GM03348 (cell line): ENCODE measurements around the gene ZNF341.

ENCODE experiments used
- DNase-seq: peaks from one replicate; pipeline ENCODE4 v3.0.0; 2012; ENCODE audit warnings: low spot score

The ZNF341 gene

DNA sequence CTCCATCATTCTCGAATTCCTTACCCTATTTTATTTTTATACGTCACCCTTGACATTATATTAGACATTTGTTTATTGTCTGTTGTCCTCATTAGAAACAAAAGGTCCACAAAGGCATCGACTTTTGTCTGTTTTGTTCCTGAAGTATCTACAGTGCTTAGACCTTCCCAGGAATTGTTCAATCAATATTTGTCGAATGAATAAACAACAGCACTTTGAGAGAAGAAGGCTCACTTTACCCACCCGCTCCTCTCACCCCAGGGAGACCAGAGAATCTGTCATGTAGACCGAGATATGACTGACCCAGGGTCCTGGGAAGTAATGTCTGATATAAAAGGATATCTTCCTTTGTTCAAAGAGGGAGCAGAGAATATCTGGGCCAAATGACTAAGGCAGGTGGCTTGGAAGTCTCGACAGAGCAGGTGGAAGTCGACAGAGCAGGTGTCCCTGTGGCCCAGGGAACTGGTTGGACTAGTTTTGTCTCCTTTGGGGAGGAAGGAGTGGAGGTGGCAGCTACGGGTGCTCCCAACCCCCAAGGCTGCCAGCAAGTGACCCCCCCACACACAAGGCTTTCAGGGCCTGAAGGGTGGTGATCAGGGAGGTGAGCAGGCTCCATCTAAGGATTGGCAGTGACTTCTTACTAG, 64.6 kb downstream of the ZNF341 start:
- DNase-seq, result no peak

DNA sequence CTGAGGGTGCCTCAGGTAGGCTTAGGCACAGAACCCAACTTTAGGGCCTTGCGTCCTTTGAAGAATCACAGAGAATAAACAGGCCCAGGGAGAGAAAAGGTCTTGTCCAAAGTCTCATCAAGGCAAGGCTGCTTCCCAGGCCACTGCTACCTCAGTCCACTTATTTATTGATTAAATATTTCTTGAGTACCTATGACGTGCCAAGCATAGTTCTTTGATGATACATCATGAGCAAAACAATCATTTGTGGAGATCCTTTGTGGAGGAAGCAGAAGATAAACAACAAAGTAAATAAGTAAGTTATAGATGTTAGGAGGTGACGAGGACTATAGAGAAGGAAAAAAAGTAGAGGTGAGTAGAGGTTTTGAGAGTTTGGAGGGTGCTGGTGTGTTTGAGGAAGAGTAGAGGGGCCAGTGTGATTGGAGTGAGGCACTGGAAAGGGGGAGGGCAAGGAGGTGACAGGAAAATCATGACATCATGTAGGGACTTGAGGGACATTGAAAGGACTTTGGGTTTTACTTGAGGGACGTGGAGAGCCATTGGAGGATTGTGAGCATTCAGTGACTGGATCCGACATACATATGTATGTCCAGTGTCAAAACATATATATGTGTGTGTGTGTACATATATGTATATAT, 65.2 kb downstream of the ZNF341 start:
- no peak for DNase-seq

DNA sequence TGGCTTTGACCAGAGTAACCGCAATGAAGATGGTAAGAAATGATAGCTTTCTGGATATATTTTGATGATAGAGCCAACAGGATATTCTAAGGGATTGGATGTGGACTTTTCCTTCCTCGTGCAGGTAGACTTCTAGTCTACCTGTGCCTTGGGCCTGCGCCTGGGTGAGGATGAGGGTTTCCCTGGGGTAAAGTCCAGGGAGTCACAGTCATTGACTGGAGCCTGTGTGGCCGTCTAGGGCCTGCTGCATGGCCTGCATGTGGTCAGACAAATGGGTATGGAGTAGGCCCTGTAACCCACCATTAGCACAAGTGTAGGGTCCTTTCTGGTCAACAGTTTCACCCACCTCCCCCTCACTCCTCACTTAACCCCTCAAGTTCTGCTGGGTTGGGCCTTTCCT, 66.6 kb downstream of the ZNF341 start:
- DNase-seq, result no peak

DNA sequence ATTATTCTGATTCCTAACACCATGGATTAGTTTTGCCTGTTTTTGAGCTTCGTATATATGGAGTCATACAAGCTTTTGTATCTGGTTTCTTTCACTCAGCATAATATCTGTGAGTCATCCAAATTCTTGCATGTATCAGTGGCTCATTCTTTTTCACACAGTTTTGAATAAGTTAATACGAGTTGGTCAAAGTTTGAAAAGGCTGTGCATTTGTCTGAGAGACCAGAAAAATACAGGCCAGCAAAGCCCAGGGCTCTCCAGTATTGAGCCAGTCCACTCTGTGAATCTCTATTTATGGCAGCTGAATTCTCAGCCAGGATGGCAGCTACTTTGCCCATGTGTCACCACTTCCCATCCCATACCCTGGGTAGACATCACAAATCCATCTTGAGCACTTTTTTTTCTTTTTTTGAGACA, 72.1 kb downstream of the ZNF341 start:
- peak; percentile 68 for DNase-seq

DNA sequence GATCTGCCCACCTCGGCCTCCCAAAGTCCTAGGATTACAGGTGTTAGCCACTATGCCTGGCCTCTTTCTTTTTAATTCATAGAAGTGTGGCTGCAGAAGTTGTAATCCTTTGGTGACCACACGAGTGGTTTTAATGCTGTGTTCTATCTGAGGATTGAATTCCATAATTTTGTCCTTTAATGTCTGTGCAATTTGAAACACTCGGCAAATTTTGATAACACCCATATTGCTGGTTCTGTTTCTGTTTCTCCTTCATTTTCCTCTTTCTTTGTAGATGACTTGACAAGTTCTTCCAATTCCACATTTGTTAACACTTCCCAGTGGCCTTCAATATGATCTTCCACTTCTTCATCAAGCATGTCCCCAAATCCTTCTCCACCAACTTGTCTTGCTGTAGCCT, 76.6 kb downstream of the ZNF341 start:
- DNase-seq, result no peak

GRCh38 chr20:33810259-33810658, 78.5 kb downstream of the ZNF341 start:
- no peak for DNase-seq

DNA sequence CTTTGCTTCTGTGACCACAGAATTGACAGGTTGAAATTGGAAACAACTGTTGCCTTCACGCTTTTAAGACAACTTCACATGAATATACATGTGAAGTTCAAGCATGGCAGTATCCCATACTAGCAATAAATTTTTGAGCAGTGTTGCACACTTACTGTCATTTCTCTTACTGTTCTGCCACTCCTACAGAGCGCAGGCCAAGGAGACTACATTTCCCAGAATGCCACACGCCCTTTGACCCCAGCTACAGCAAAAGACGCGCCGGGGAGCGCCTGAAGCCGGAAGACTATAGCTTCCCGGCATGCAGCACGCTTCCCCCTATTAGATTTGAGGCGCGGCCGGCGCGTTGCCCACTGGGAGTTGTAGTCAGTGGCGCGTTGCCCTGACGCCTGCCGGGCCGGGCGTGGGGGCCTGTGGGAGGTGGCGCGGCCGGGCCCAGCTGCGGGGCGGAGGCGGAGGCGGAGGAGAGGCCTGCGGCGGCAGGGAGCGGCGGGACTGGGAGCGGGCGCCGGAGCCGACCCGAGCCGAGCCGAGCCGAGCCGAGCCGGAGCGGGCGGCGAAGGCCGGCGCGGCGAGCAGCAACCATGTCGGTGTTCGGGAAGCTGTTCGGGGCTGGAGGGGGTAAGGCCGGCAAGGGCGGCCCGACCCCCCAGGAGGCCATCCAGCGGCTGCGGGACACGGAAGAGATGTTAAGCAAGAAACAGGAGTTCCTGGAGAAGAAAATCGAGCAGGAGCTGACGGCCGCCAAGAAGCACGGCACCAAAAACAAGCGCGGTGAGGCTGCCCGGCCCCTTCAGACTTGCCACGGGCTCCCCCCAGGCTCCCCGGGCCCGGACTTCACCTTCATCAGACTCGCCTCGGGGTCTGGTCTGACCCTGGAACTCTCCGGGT, 79.3 kb downstream of the ZNF341 start, which contains the start of gene CHMP4B:
Gene CHMP4B (plus strand): TSS at position 464 of the 891 bp plus-strand sequence. CDS start 121 bp downstream, at position 585.
- peak; percentile 98 for DNase-seq

DNA sequence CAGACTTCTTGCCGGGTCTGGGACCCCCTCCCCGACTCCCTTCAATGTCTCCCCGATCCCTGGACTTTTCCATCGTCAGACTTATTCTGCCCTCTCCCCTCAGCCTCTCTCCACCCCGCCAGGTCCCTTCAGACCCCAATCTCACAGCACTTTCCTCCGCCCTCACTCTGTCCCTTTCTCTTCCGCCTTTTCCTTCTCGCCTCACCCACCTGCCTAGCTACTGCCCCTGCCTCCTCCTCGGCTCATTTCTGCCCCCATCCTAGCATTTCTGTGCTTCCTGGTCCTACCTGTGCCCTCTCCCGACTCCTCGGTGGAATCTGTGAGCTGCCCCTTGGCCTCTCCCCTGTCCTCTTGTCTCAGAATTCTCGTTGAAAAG, 80.0 kb downstream of the ZNF341 start:
- no peak for DNase-seq

DNA sequence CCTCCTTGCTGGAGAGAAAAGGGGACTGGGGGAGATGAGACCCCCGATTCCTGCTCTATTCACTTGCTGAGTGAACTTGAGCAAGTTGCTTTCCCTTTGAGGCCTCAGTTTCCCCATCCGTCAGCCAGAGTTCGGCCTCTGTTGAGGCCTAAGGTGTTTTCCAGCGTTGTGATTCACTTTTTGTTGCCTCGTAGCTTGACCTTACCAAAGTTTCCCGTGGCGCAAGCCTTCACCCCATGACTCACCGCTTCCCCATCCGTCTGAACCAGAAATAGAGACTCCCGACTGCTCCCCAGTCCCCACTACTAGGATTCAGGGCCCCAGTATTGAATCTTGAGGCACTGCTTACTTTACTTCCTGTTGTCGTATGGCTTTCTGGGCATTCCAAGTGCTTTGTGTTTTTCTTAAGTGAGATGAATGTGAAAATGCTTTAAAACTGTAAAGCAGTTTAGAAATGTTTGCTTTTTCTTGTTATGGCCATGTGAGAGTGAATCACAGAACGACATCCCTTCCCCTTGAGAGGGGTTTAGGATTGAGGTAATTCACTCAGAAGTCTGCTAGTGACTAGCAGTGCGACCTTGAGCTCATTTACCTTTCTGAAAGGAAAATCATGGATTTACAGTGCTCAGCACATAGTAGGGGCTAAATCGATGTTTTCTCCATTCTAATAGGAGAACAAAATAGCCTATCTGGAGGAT, 80.5 kb downstream of the ZNF341 start:
- peak; percentile 78 for DNase-seq

DNA sequence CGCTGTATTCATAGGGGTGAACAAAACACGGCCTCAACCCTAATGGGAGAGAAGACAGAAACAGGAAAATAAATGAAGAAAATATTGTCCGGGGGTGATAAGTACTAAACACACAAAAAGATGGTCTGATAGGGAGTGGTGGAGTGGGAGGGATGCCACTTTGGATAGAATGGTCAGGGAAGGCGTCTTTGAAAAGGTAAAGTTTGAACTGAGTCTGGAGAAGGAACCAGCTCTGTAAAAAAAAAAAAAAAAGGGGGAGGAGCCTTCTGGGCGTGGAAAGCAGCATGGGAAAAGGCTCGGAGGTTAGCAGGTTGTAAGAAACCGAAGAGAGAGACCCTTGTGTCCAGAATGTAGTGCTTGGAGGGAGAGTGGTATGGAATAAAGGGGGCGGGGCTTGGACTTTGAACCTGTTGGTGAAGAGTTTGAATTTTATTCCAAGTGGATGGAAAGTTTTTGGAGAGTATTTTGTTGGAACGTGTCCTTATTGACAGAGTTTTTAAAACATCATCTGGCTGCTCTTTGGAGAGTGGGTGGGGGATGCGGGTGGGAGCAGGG, 81.2 kb downstream of the ZNF341 start:
- peak; percentile 52 for DNase-seq

GRCh38 chr20:33814238-33814712, 82.5 kb downstream of the ZNF341 start:
- DNase-seq, result no peak

GRCh38 chr20:33815671-33816070, 83.9 kb downstream of the ZNF341 start:
- DNase-seq, result no peak

DNA sequence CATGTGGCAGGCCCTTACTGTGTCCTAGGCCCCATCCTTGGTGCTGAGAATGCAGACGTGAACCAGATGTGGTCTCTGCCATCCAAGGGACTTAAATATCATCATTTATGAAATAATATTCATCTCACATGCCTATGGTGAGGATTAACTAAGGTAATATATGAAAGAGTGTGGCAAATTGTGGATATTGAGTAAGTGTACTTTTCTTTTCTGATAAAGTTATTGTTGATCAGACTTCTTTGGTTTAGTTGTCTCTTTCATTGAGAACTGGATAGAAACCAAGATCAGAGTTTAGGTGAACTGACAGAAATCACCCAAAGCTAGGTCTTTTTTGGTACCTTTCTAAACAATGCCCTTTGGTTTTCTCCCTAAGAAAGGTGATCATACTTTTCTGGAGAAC, 84.4 kb downstream of the ZNF341 start:
- no peak for DNase-seq

- no peak for DNase-seq
Observed at GRCh38 chr20:33817411-33817810, 85.6 kb downstream of the ZNF341 start.

GRCh38 chr20:33819456-33819855, 87.7 kb downstream of the ZNF341 start:
- no peak for DNase-seq

DNA sequence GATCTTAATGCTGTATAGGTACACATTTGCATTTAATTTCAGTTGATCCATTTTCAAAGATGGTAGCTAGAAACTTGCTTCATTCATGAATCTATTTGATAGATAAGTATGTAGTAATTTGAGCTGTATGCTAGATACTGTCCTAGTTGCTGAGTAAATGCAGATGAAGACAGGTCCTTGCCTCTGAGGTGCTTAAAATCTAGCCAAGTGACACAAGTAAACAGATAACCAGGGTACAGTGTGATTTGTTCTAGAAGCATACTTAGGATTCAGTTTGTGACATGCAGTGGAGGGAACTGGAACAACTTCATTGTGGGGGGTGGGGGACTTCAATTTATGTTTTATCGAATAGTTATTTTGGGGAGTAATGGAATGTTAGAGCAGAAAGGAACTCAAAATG, 88.6 kb downstream of the ZNF341 start:
- DNase-seq, result no peak

DNA sequence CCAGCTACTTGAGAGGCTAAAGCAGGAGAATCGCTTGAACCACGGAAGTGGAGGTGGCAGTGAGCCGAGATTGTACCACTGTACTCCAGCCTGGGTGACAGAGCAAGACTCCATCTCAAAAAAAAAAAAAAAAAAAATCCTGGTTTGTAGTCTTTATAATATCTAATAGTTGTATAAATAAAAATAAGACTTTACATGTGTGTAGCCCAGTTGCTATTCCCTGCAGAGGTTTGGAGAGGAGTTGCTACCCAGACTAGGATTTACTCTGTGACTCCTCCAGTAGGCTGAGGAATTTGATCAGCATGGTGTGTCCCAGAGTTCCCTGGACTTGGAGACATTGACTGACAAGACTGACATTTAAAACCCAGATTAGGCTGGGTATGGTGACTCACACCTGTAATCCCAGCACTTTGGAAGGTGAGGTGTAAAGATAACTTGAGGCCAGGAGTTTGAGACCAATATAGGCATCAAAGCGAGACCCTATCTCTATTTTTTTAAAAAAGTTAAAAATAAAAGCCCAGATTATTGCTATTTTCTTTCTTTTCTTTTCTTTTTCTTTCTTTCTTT, 89.6 kb downstream of the ZNF341 start:
- DNase-seq, result no peak

GRCh38 chr20:33822423-33822822, 90.6 kb downstream of the ZNF341 start:
- DNase-seq, result no peak

DNA sequence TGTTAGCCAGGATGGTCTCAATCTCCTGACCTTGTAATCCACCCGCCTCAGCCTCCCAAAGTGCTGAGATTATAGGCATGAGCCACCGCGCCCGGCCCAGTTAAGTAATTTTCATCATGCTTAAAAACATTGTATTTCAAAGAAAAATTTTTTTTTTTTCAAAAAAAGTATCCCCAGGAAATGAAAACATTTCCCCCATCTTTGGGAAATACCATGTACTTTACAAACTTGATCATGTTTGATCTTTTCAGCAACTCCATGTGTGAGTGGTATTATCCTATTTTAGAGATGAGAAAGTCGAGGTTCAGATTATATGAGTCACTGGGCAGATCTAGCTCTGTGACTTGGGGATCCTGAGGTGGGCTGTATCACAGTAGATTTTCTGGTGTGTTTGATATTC, 91.2 kb downstream of the ZNF341 start:
- DNase-seq, result no peak

DNA sequence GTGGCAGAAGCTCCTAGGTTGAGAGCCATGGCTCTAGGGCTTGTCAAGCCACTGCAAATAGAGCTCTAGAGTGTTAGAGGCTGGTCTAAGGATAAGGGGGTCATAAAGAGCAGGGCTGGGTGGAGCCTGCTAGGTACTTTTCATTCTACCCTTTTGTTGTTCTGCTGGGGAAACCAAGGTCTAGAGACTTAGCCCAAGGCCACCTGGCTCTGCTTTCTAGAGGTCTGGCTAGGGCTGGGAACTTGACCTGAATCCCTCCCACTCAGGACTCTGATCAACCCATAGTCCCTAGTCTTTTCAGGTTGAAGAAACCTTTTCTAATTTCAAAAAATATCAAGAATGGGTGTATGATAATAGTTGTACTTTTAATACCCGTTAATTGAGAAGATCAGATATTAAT, 93.1 kb downstream of the ZNF341 start:
- no peak for DNase-seq
